A204.1 (cell line): ENCODE data around the gene ANAPC1.
"Not testable (repeated sequence)": the region's sequence is repeated elsewhere in the genome, so short reads cannot be mapped to it uniquely, and the experiment has no call there.

Source experiments
- FAIRE-seq: peaks from 2 replicates; lab custom pipeline; 2012; peaks lifted over from hg19 to GRCh38; lab: Jason Lieb, UNC

The ANAPC1 gene

DNA sequence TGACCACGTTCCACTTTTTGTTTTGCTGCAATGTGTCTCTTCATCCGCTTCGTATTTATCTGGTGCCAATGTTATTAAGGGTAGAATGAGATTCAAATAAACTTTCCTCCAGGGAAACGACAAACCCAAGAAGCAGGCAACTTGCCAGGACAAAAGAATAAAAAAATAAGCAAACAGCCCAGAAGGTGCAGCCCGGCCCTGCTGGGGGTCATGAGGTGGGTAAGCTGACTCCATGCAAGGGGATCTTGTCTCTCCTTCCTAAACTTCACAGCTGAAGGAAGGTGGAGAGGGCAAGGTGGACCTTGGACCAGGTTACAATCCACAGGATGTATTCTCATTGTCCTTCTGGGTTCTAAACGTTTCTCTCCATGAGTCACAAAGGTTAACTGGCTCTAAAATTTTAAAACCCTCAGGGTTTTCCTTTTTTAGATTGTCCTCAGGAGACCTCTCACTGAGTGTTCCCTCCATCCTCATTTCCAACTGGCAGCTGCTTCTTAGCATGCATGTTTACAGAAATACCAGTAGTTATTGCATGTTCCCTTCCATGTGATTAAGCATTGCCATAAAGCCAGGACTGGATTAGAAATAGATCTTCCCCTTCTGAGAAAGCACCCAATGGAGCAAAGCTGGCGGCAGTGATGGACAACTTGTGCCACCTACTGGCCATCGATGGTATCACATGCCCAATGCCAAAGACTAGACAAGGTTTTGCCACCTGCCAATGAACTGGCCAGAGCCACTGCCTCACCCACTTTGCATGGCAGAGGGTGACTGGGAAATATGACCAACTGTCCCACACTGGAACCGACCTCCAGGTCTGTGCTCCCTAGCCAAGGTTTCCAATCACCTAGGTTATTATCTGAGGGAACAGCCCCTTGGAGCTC, 147.9 kb downstream of the ANAPC1 start:
- FAIRE-seq, result peak; percentile 84

DNA sequence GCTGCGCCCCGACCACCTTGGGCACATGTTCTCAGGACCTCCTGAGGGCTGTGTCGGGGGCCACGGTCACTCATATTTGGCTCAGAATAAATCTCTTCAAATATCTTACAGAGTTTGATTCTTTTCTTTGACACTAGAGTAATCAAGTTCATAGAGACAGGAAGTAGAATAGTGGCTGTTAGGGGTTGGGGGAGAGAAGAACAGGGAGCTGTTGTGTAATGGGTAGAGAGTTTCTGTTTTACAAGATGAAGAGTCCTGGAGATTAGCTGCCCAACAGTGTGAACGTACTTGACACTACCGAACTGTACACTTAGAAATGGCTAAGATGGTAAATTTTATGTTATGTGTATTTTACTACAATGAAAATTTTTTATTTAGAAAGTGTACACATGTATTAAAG, 148.6 kb downstream of the ANAPC1 start:
- not testable (repeated sequence) for FAIRE-seq

DNA sequence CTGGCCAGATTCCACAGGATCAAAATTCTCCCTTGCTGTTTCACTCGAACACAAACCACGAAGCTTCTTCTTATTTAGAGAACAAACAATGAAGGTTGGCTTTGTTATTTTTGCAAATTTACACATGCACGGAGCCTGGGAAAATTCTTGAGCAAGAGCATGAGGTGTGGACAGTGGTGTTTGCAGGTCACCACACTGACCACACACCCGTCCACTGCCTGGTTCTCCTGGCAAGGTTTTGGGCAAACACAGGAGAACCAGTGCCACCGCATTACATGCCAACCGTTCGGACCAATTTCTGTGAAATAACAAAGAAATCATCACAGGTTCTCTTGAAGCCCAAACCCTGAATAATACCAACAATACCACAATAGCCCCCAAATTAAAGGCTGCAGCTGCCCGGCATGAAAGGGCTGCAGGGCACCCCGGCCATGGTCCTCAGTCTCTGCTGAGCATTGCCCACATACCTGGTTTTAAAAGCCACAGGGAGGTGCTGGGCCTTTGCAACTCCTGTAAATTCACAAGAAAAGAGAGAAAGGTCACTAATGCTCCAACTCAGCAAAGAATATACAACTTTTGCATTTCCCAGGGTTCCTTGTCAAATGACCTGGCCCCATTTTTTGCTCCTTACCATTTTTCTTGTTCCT, 154.1 kb downstream of the ANAPC1 start:
- FAIRE-seq, result not testable (repeated sequence)

DNA sequence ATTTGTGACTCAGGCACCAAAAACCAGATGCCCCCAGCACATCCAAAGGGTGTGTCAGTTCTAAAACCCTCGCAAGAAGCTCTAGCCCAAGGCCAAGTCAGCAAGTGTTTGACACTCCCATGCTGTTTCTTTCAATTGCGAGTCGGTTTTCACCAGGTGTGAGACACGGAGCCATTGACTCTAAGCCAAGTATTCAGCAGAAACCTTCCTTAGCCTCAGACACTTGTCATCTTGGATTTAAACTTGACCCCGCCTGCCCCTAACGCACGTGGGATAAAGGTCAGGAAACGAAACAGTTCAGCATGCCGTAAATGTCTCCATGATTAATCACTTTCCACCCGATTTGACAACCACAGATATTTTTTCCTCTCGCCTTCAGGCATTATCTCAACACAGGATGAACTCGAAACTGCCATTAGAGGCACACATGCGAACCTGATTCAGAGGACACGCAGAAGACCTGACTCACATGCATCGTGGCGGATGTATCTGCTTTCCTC, 156.3 kb downstream of the ANAPC1 start:
- not testable (repeated sequence) for FAIRE-seq

DNA sequence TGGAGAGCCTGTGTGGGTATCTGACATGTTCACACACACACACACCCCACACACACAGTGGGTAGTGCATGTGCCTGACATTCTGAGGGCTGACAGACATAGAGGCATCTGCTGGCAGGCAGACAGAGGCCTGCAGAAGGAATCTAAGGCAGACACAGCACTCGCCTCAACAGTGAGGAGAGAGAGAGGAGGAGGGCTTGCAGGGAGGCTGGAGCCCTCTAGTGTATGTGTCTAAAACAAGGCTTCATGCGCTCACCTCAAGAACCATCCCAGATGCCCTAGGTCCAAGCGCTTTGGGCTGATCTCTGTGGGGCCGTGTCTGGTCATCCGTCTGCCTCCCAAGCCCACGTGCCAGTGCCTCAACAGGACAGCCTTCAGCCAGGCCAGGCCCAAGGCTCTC, 158.3 kb downstream of the ANAPC1 start:
- FAIRE-seq, result not testable (repeated sequence)

DNA sequence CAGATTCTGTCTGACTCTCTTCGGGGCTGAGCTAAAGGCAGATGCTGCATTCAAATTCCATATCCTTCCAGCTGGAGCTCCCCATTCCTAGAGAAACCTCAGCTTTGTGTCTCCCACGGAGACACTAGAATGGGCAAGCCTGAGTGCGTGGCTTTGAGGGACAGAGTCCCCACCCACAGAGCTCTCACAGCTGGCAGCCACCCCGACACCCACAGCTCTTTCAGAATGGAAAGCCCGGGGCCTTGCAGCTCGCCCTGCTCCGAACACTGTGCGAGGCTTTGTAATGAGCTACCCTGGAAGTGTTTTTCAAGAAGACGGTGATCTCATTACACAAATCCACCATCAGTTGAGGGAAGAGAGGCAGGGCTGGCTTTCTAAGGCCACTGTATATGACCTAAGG, 164.4 kb downstream of the ANAPC1 start:
- not testable (repeated sequence) for FAIRE-seq
